Fibroblast of lung (primary cell): ENCODE measurements around the gene RXRA. TPM values are rescaled to one million over a fixed set of nuclear protein-coding genes. Genes with fewer than 3 reads are reported as not detected.

Source experiments
- DNase-seq, 2 donors: peaks; one replicate each; pipeline versions ENCODE4 v3.0.0 to v3.0.0-alpha.2; 2010; ENCODE audit warnings: low read depth in 2 of 2
- H2AFZ ChIP-seq: 2 replicates; pipeline ENCODE4 v1.5.1; 2012; ENCODE audit warnings: low read length, control low read depth, inconsistent platforms
- H3K27ac ChIP-seq: 2 replicates; pipeline ENCODE4 v1.5.1; 2011; ENCODE audit warnings: low read length, control low read depth; ENCODE audit not compliant: insufficient read depth
- H3K27me3 ChIP-seq: 2 replicates; pipeline ENCODE4 v1.5.1; 2011; ENCODE audit warnings: mild to moderate bottlenecking, low read length; ENCODE audit not compliant: control insufficient read depth, insufficient read depth
- H3K36me3 ChIP-seq: 2 replicates; pipeline ENCODE4 v1.5.1; 2011; ENCODE audit warnings: low read length; ENCODE audit not compliant: control insufficient read depth, insufficient read depth
- H3K4me1 ChIP-seq: 2 replicates; pipeline ENCODE4 v1.5.1; 2011; ENCODE audit warnings: low read length; ENCODE audit not compliant: control insufficient read depth, insufficient read depth; ENCODE audit errors: extremely low read depth
- H3K4me2 ChIP-seq: 2 replicates; pipeline ENCODE4 v1.5.1; 2011; ENCODE audit warnings: low read length, control low read depth; ENCODE audit not compliant: insufficient read depth; ENCODE audit errors: extremely low read depth
- H3K4me3 ChIP-seq, 4 experiments: fragments of 200-600 bp in 1 of 4; sonication (generic) in 1 of 4; replicated peaks in 1 of 4; 2 replicates each; pipeline ENCODE4 v1.5.1; 2011 to 2016; ENCODE audit warnings: low read length in 4 of 4, low read depth in 3 of 4, mild to moderate bottlenecking in 3 of 4, control low read depth in 2 of 4, inconsistent platforms in 1 of 4, mixed read lengths in 1 of 4; ENCODE audit not compliant: insufficient read depth in 1 of 4; ENCODE audit errors: control extremely low read depth in 1 of 4
- H3K79me2 ChIP-seq: 2 replicates; pipeline ENCODE4 v1.5.1; 2012; ENCODE audit warnings: mild to moderate bottlenecking, low read length, inconsistent platforms; ENCODE audit not compliant: control insufficient read depth, insufficient read depth
- H3K9ac ChIP-seq: 2 replicates; pipeline ENCODE4 v1.5.1; 2011; ENCODE audit warnings: mild to moderate bottlenecking, low read length, control low read depth; ENCODE audit not compliant: insufficient read depth
- H3K9me3 ChIP-seq: 2 replicates; pipeline ENCODE4 v1.5.1; 2012; ENCODE audit warnings: low read depth, low read length; ENCODE audit not compliant: control insufficient read depth, insufficient read depth
- H4K20me1 ChIP-seq: 2 replicates; pipeline ENCODE4 v1.5.1; 2011; ENCODE audit warnings: low read length; ENCODE audit not compliant: control insufficient read depth, insufficient read depth; ENCODE audit errors: extremely low read depth
- EZH2 ChIP-seq: IDR thresholded peaks from 2 replicates; pipeline ENCODE4 v1.5.1; 2012; ENCODE audit warnings: low read length, control low read depth, mild to moderate bottlenecking; ENCODE audit errors: missing control alignments
- polyA plus RNA-seq, 2 donors: library from polyadenylated mRNA; depleted of rRNA in 1 of 2; stranded (reverse) in 1 of 2; unstranded in 1 of 2; fragments of >200 nt; gene quantifications; 2 replicates each; pipeline ENCODE4 v1.2.1, GENCODE V29; 2011 to 2012; ENCODE audit warnings: missing spikeins in 1 of 2
- total RNA-seq: library from RNA; depleted of rRNA; stranded (reverse); fragments of >200 nt; gene quantifications from 2 replicates; pipeline ENCODE4 v1.2.1, GENCODE V29; 2014
- TF ChIP-seq, protein P1 (sequence below), 2 donors: IDR thresholded peaks in 1 of 2; conservative IDR thresholded peaks in 1 of 2; 1 replicate in 1 of 2; 2 replicates in 1 of 2; pipeline ENCODE4 v1.5.1; 2011 to 2012; ENCODE audit warnings: low read length in 2 of 2, control low read depth in 1 of 2, inconsistent platforms in 1 of 2, low read depth in 1 of 2, mild to moderate bottlenecking in 1 of 2

Gene RXRA
- total and polyA plus RNA-seq, 2 donors (not counting 1 experiment from before 2014, with no cell fraction given), result 13.3 to 14.9 TPM

DNA sequence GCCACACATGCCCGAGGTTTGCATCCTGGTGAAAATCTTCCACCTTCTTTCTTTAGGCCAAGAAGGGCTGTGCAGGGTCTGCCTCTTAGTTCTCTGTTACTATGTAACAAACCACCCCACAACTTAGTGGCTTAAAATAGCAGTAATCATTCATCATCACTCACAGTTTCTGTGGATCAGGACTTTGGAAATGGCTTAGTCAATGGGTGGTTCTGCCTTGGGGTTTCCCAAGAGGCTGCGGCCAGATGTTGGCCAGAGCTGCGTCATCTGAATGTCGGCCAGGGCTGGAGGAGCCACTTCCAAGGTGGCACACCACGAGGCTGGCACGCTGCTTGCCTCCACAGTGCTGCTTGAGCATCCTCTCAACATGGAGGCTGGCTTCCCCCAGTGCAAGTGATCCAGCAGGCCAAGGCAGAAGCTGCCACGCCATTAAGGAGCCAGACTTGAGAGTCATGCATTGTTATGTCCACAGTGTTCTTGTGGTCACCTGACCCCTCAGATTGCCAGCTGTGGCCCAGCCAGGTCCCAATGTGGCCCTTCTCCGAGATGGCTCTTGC lies 135.2 kb downstream of the RXRA start:
- peaks cover 7% of the 10 kb centered on the region for H3K4me1 ChIP-seq
- no peak overlapping the region for H3K4me2 ChIP-seq
- TF ChIP-seq, protein P1, sequence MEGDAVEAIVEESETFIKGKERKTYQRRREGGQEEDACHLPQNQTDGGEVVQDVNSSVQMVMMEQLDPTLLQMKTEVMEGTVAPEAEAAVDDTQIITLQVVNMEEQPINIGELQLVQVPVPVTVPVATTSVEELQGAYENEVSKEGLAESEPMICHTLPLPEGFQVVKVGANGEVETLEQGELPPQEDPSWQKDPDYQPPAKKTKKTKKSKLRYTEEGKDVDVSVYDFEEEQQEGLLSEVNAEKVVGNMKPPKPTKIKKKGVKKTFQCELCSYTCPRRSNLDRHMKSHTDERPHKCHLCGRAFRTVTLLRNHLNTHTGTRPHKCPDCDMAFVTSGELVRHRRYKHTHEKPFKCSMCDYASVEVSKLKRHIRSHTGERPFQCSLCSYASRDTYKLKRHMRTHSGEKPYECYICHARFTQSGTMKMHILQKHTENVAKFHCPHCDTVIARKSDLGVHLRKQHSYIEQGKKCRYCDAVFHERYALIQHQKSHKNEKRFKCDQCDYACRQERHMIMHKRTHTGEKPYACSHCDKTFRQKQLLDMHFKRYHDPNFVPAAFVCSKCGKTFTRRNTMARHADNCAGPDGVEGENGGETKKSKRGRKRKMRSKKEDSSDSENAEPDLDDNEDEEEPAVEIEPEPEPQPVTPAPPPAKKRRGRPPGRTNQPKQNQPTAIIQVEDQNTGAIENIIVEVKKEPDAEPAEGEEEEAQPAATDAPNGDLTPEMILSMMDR (conservative IDR thresholded peaks at IDR 0.05 in 1 of 2, IDR thresholded peaks at IDR 0.05 in 1 of 2; ENCODE audit: low read depth in 1 of 2, low read length in 2 of 2), result no peak
- TF ChIP-seq EZH2, result no peak
- no peak overlapping the region for H2AFZ ChIP-seq
- H4K20me1 ChIP-seq, result no peaks in the 10 kb centered on the region
- no peaks in the 10 kb centered on the region for H3K79me2 ChIP-seq
- H3K27ac ChIP-seq, result no peak overlapping the region
- H3K27me3 ChIP-seq, result no peaks in the 10 kb centered on the region
- H3K36me3 ChIP-seq, result no peaks in the 10 kb centered on the region
- peak in 1 of 2 donors; percentile 23 for DNase-seq
- no peak overlapping the region for H3K9ac ChIP-seq
- no peak overlapping the region for H3K4me3 ChIP-seq
- no peaks in the 10 kb centered on the region for H3K9me3 ChIP-seq

DNA sequence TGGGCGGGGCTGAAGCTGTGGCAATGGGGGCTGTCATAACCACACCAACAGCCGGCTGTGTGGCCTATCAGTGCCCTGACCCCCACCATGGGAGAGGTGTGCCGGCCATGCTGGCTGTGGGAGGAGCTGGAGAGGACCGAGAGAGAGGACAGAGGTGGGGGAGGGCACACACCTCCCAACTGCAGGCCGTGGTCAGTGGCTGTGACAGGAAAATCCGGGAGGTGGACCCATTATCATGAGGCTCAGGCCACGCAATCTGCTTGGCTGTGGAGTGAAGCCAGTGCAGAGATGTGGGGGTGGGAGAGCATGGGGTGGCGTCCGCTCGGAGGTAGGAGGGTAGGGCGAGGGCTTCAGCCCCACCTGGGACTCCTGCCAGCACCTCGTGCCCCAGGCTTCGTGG lies 136.1 kb downstream of the RXRA start:
- H3K4me1 ChIP-seq, result no peaks in the 10 kb centered on the region
- H3K4me2 ChIP-seq, result no peak overlapping the region
- H3K9me3 ChIP-seq, result no peaks in the 10 kb centered on the region
- no peaks in the 10 kb centered on the region for H3K36me3 ChIP-seq
- H3K79me2 ChIP-seq, result no peaks in the 10 kb centered on the region
- no peak for DNase-seq
- no peaks in the 10 kb centered on the region for H3K27me3 ChIP-seq
- H3K4me3 ChIP-seq, result no peak overlapping the region
- no peaks in the 10 kb centered on the region for H4K20me1 ChIP-seq
- H3K27ac ChIP-seq, result no peak overlapping the region
- no peak overlapping the region for H3K9ac ChIP-seq
- H2AFZ ChIP-seq, result no peak overlapping the region
- TF ChIP-seq, protein P1 (conservative IDR thresholded peaks at IDR 0.05 in 1 of 2, IDR thresholded peaks at IDR 0.05 in 1 of 2; ENCODE audit: low read depth in 1 of 2, low read length in 2 of 2), result no peak
- no peak for TF ChIP-seq EZH2

DNA sequence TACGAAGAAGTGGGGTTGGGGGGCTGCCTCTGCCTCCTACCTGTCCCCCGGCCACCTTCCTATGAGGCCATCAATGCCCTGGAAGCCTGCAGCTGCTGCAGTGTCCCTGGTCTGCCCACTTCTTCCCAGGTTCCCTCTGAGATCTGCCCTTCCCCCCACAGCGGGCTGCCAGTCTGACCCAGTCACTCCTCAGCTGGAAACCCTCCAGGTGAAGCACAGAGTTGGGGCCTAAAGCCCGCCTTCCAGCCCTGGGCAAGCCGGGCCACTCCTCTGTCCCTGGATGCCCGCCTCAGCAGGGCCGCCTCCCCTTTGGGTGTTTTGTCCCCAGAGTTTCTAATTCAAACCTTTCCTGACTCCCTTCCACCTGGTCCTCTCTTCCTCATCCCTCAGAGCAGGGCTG lies 137.0 kb downstream of the RXRA start:
- Histone ChIP-seq H3K4me3 (no peak overlapping the region), H3K4me1 (no peaks in the 10 kb centered on the region), H2AFZ (no peak overlapping the region), H3K27ac (no peak overlapping the region), H4K20me1 (no peaks in the 10 kb centered on the region), H3K79me2 (no peaks in the 10 kb centered on the region), H3K9ac (no peak overlapping the region), H3K9me3 (no peaks in the 10 kb centered on the region), H3K4me2 (no peak overlapping the region), H3K27me3 (no peaks in the 10 kb centered on the region), H3K36me3 (no peaks in the 10 kb centered on the region)
- TF ChIP-seq, protein P1 (conservative IDR thresholded peaks at IDR 0.05 in 1 of 2, IDR thresholded peaks at IDR 0.05 in 1 of 2; ENCODE audit: low read depth in 1 of 2, low read length in 2 of 2), result no peak
- TF ChIP-seq EZH2, result no peak
- DNase-seq, result no peak
